SJCRH30 (cell line): Measurements from ENCODE around the gene OMP. TPM values are rescaled to one million over a fixed set of nuclear protein-coding genes. Genes with fewer than 3 reads are reported as not detected.

ENCODE experiments used
- DNase-seq, 2 experiments: peaks; one replicate each; pipeline ENCODE4 v3.0.0-alpha.2; 2015 to 2020
- H3K27ac ChIP-seq: fragments of 250-450 bp; sonication (Bioruptor Pico); 2 replicates; pipeline ENCODE4 v1.5.1; 2020; ENCODE audit warnings: mild to moderate bottlenecking, moderate library complexity
- H3K27me3 ChIP-seq: fragments of 250-450 bp; sonication (Bioruptor Pico); 2 replicates; pipeline ENCODE4 v1.5.1; 2020; ENCODE audit warnings: mild to moderate bottlenecking, moderate library complexity
- H3K36me3 ChIP-seq: fragments of 250-450 bp; sonication (Bioruptor Pico); 2 replicates; pipeline ENCODE4 v1.5.1; 2020; ENCODE audit warnings: mild to moderate bottlenecking, moderate library complexity
- H3K4me1 ChIP-seq: fragments of 250-450 bp; sonication (Bioruptor Pico); 2 replicates; pipeline ENCODE4 v1.5.1; 2020; ENCODE audit warnings: mild to moderate bottlenecking, moderate library complexity
- H3K4me3 ChIP-seq: fragments of 250-450 bp; sonication (Bioruptor Pico); 2 replicates; pipeline ENCODE4 v1.5.1; 2020; ENCODE audit warnings: mild to moderate bottlenecking, moderate library complexity
- H3K9me3 ChIP-seq: fragments of 250-450 bp; sonication (Bioruptor Pico); replicated peaks from 2 replicates; pipeline ENCODE4 v1.5.1; 2020; ENCODE audit warnings: mild to moderate bottlenecking, moderate library complexity
- total RNA-seq: library from RNA; depleted of rRNA; stranded (reverse); fragments of >200 nt; shearing (Covaris generic); gene quantifications from 2 replicates; pipeline ENCODE4 v1.2.3, GENCODE V29; 2014

Gene OMP
- total RNA-seq, 1 experiment from 2014 or later: 0.67 TPM

DNA sequence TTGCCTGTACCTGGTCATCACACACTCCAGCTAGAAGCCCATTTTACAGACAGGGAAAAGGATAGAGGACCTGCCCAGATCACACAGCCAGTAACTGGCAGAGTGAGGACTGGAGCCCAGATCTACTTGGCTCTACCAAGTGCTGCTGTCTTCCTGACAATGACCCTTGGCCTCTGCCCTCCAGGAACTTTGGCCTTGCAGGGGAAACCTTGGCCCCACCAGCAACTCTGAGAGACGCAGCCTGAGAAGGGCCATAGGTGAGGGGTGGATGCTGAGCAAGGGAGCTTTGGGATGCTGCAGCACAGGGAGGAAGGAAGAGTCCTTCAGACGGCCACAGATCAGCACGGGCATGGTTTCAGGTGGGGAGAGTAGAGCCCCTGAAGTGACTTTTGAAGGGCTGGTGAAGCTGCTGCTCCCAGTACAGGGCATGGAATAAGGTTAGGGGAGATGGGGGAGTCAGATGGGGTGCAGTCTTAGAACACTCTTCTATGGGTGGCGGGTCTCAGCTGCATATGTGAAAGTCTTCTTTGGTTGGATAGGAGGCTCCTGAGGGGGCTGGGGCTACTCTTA lies 37.9 kb upstream of the OMP start:
- Histone ChIP-seq H3K36me3 (no peaks in the 10 kb centered on the region), H3K4me1 (no peaks in the 10 kb centered on the region), H3K27ac (no peak overlapping the region), H3K9me3 (no peaks in the 10 kb centered on the region), H3K27me3 (no peaks in the 10 kb centered on the region), H3K4me3 (no peak overlapping the region)
- DNase-seq: no peak

DNA sequence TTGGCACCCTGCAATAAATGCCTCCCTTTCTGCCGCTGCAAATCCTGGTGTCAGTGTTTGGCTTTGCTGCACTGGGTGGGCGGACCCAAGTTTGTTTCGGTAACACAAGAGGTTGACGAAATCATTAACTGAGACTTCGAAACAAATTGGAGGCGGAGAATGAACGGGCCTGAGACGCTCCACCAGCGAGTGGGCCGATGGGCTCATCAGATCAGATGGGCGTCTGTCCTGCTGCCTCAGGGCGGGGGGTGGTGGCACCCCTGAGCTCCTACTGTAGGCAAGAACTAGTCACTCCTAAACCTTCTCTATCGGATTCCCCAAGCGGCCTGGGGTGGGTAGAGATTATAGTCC lies 36.8 kb upstream of the OMP start:
- no peaks in the 10 kb centered on the region for H3K36me3 ChIP-seq
- H3K9me3 ChIP-seq: no peaks in the 10 kb centered on the region
- H3K4me3 ChIP-seq: peak overlapping the region; percentile 67
- no peak overlapping the region; the same call in 1 of the 2 replicates for H3K27ac ChIP-seq
- DNase-seq: peak in 1 of 2 experiments; percentile 25
- no peaks in the 10 kb centered on the region for H3K4me1 ChIP-seq
- no peaks in the 10 kb centered on the region for H3K27me3 ChIP-seq

DNA sequence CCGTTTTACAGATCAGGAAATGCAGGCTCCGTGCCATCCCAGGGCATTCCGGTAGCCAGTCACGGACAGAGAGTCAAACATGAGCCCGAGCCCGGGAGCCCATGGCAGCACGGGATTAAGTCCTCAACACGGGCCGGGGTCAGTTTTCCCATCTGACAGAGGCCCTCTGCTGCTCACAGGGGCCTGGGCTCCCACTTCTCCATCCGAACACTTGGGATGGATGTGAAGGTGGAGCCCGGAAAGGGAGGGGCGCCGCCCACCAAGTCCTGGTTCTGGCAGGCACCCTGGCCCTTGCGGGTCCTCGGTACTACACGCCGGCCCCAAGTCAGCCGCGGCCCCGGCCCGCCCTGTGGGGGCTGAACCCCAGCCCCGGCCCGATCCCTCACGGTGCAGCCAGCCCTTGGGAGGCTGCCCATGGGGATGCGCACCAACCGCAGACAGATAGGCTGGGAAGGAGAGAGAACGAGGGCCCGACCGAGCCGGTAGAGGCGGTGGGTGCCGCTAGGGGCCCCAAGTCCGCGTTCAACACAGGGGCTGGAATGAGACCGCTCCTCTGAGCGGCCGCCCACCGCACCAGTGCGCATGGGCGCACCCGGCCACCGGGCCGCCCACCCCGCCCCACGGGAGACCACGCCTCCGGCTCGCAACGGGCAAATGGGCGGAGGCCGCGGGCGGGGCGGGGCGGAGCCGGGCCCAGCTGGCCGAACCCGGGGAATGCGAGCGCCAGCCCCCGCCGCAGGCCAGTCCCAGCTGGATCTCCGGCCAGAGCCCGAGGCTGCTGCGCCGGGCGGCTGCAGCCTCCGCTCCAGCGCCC lies 36.2 kb upstream of the OMP start, which contains the start of gene CAPN5:
CAPN5 (plus strand) TSS at position 743 of the 814 bp plus-strand sequence. CDS start 17,916 bp downstream, outside the sequence.
- Histone ChIP-seq H3K27ac (peak within 1 kb of the TSS; percentile 26; the same call in 1 of the 2 replicates), H3K4me3 (peak within 1 kb of the TSS; percentile 67), H3K4me1 (no peaks in the 10 kb centered on the region), H3K27me3 (no peaks in the 10 kb centered on the region), H3K9me3 (no peaks in the 10 kb centered on the region), H3K36me3 (no peaks in the 10 kb centered on the region)
- DNase-seq: peak; percentile 92 to 94

DNA sequence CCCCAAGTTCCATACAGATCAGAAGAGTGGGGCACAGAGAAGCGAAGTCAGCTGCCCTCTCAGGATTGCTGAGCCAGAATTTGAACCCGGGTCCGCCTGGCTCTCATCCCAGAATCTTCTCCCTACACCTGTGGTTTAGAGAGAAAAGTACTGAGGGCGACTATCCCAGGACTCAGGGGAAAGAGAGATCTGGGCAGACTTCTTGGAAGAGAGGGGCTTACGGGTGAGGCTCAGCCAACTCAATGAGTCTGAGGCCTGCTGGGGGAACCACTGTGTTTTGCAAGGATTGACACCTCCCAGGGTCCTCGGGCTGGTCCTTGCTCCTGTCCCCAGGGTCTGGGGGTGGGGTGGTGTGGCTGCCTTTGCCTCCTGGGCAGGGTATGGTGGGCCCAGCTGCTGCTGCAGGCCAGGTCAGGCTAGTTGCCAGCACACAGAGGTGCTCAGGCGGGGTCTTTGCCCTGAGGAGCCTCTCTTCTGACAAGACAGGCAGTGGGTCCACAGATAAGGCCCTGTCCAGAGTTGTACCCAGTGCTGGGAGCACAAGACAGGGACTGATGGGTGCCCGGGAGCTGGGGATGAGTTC lies 34.7 kb upstream of the OMP start:
- peaks cover 5% of the 10 kb centered on the region for H3K4me1 ChIP-seq

DNA sequence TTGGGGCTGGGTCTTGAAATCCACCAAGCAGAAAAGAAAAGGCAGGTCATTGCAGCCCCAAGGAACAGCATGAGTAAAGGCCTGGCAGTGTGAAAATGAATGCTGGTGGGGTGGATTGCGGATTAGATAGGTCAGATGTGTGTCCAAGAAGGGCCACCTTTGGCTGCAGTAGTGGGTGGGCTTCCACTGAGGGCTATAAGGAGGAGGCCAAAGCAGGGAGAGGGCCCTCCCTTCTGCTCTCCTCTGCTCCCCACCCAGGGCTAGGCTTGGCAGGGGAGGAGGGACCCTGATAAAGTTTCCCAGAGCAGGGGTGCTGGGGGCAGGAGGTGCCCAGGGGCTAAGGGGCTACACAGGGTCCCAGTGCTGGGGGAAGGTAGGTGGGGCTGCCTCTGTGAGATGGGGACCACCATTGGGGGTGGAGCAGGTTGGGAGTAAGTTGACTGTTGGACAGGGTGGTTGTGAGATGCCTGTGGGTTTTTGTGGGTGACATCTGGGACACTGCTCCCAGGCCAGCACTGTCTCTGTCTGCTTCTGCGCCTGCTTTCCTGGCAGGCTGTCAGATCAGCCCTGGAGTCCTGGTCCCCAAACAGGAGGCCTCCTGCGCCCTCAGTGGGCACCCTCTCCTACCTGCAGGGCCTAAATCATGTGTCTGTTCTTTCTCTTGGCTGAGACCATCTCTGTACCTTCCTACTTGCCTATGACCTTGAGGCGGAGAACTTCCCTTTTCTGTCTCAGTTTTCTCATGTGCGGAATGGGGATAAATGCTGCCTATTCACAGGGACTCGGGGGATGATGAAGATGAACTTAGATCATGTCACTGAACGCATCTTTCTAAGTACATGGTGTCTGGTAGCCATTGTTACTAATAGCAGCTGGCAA lies 33.9 kb upstream of the OMP start:
- Histone ChIP-seq H3K9me3 (no peaks in the 10 kb centered on the region), H3K4me1 (peaks cover 9% of the 10 kb centered on the region), H3K4me3 (no peak overlapping the region), H3K36me3 (no peaks in the 10 kb centered on the region), H3K27ac (no peak overlapping the region), H3K27me3 (no peaks in the 10 kb centered on the region)
- DNase-seq: no peak

More for the DNA sequence above, 34.7 kb upstream of the OMP start:
- H3K9me3 ChIP-seq: no peaks in the 10 kb centered on the region
- no peak for DNase-seq
- no peaks in the 10 kb centered on the region for H3K36me3 ChIP-seq
- peak overlapping the region; percentile 67 for H3K4me3 ChIP-seq
- H3K27me3 ChIP-seq: no peaks in the 10 kb centered on the region
- H3K27ac ChIP-seq: no peak overlapping the region

DNA sequence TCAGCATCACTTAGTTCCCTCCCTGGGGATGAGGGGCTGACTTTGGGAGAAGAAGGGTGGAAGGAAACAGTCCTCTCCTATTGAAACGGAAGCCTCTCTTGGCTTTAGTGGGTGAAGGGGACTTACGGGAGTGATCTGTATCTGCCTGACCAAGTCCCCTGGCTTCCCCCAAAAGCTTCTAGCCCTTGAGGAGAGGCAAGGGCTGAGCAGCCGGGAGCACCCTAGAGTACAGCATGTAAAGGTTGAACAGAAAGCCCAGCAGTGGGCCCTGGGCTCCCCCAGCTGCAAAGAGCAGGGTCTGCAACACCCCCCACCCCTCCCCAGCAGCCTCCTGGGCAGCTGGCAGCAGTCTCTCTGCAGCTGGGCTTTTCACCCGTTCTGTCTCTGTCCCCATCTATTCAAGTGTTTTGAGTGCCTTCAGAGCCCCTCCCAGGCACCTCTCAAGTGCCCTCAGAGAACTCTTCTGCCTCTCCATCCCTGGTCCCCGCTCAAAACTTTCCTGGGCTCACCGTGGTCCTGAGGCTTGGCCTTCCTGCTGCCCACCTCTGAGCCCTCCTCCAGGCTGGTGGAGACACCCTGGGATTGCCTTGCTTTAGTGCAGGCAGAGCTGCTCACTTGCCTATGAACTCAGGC lies 33.2 kb upstream of the OMP start:
- Histone ChIP-seq H3K9me3 (no peaks in the 10 kb centered on the region), H3K27ac (no peak overlapping the region), H3K4me1 (peaks cover 17% of the 10 kb centered on the region), H3K27me3 (no peaks in the 10 kb centered on the region), H3K36me3 (no peaks in the 10 kb centered on the region), H3K4me3 (no peak overlapping the region)
- DNase-seq: no peak

DNA sequence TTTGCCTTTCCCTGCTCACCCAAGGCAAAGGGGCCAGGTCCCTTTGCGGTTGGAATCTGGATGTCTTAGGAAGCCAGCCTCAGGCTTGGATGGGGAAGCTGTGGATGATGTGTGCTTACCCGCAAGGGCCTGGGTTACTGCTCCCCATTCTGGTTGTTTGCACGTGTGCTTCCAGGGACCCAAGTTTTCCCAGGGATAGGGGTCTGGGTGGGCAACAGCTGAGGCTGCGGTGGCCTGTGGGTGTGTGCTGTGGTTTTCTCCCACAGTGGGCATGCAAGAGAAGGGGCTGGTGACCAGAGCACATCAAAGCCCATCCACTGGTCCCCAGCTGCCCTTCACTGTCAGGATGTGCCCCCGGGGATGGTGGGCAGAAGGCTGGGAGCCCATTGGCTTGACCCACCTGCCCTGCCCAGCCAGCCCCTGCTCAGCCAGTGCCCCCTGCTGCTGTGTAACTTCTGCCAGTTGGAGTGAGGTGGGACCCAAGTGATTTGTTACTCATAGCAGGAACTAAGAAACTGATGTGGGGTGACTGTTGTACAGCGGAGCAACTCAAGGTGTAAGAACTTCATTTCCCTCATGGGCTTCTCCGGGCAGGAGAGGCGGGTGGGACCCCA lies 32.6 kb upstream of the OMP start:
- Histone ChIP-seq H3K36me3 (no peaks in the 10 kb centered on the region), H3K4me1 (peaks cover 17% of the 10 kb centered on the region), H3K9me3 (no peaks in the 10 kb centered on the region), H3K27ac (no peak overlapping the region), H3K27me3 (no peaks in the 10 kb centered on the region), H3K4me3 (no peak overlapping the region)
- no peak for DNase-seq

DNA sequence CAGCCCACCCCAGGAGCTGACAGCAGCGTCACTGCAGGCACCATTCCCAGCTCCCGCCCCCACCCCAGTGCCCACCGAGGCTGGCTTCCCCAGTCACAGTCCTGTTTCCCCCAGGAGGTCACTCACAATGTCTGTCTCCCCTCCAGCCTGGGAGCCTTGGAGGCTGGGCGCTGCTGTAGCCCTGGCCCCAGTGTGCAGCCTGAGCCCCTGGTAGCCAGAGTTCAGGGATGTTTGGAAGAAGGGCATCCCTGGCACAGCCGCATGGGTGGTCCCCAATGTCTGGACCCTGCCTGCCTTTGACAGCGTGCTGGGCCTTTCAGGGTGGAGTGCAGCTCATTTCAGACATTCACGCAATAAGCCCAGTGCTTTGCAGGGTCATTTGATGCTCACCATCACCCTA lies 31.6 kb upstream of the OMP start:
- Histone ChIP-seq H3K4me3 (no peak overlapping the region), H3K36me3 (no peaks in the 10 kb centered on the region), H3K27ac (no peak overlapping the region), H3K4me1 (peaks cover 17% of the 10 kb centered on the region), H3K9me3 (no peaks in the 10 kb centered on the region), H3K27me3 (no peaks in the 10 kb centered on the region)
- DNase-seq: no peak

DNA sequence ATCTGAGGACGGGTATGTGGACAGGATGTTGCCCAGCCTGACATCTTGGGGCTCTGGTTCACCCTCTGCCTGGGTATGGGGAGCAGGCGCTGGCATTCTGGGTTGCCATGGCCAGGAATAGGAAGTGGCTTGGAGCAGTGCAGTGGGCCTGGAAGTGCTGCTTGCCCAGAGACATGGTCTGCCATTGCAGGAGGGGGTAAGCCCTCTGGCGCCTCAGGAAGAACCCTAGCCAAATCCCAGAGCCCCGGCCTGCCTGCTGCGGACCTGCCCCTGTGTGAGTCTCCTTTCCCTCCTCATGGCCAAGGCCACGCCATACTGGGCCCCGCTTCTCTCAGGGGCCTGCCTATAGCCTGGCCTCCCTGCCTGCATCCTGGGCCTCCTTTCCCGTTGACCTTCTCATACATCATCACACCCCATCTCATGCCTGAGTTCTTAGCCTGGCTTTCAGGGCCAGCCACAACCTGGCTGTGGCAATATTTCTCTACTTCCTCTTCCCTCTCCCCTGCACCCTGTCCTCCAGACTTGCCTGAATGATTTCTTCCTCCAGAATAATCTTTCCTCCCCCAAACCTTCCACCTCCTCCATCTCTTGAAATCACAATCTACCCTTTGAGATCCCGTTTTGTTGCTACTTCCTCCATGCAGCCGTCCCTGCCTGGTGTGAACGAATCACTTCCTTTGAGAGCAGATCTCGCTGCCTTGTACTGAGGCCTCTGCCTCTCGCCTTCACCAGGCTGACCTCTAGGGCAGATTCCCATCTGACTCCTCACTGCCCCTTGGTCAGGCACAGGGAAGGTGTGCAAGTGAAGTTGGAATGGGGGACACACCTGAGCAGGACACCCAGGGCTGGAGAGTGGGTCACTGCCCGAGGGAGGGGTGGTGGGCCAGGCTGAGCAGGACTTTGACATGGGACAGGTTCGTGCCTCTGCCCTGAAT lies 30.7 kb upstream of the OMP start:
- Histone ChIP-seq H3K4me3 (no peak overlapping the region), H3K4me1 (peaks cover 17% of the 10 kb centered on the region), H3K27ac (no peak overlapping the region; the same call in 1 of the 2 replicates), H3K36me3 (no peaks in the 10 kb centered on the region), H3K9me3 (no peaks in the 10 kb centered on the region), H3K27me3 (no peaks in the 10 kb centered on the region)
- no peak for DNase-seq

DNA sequence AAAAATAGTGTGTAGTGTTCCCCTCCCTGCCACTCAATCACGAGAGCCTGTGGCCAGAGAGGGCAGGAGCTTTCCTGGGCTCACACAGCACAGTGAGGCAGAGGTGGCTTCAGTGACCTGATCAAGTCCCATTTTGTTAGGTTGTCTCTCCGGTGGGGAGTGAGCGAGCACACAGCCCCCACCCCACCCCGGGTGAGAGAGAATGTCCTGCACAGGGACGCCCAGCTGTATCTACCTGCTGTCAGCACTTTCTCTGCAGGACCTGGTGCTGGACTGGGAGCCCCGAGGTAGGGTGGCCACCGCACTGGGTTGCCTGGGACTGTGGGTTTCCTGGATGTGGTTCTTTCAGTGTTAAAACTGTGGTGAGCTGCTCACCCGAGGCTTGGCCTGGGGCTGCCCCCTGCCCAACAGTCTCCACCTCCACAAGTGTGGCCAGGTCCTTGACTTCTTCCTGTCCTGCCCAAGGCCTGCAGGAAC lies 29.8 kb upstream of the OMP start:
- H3K36me3 ChIP-seq: no peaks in the 10 kb centered on the region
- no peak for DNase-seq
- H3K27me3 ChIP-seq: no peaks in the 10 kb centered on the region
- H3K27ac ChIP-seq: peak overlapping the region; percentile 92
- no peak overlapping the region; the same call in 1 of the 2 replicates for H3K4me3 ChIP-seq
- H3K9me3 ChIP-seq: no peaks in the 10 kb centered on the region; the same call in 1 of the 2 replicates
- peaks cover 17% of the 10 kb centered on the region for H3K4me1 ChIP-seq

DNA sequence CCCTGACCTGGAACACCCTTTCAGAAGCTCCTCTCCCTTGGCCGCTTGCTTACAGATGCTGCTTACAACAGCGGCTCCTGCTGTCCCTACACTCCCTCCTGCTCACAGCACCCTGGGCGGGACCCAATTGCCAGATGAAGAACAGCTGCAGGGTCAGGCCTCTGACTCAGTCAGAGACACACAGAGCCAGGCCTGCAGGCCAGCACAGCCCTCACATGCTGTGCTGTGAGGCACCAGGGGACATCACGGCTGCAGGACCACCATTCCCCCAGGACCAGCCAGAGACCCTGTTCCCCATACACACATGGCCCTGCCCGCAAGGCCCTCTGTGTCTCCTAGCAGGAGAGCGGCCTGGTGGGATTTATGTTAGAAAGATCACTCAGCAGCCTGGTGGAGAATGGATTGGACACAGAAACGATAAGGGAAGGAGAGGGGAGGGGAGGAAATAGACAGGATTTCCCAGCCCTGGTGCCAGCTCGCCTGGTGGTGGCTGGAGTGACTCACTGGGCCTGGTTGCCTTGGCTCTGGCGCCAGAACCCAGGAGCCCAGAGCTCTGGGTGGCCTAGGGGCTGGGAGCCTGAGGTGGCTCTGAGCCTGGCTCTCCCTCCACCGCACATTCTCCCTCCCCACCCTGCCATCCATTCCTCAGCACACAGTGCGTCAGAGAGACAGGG lies 29.2 kb upstream of the OMP start:
- peak; percentile 95 to 96 for DNase-seq
- Histone ChIP-seq H3K27me3 (no peaks in the 10 kb centered on the region), H3K27ac (peak overlapping the region; percentile 92), H3K4me3 (peak overlapping the region; percentile 28), H3K4me1 (peaks cover 17% of the 10 kb centered on the region), H3K9me3 (no peaks in the 10 kb centered on the region; the same call in 1 of the 2 replicates), H3K36me3 (no peaks in the 10 kb centered on the region)

DNA sequence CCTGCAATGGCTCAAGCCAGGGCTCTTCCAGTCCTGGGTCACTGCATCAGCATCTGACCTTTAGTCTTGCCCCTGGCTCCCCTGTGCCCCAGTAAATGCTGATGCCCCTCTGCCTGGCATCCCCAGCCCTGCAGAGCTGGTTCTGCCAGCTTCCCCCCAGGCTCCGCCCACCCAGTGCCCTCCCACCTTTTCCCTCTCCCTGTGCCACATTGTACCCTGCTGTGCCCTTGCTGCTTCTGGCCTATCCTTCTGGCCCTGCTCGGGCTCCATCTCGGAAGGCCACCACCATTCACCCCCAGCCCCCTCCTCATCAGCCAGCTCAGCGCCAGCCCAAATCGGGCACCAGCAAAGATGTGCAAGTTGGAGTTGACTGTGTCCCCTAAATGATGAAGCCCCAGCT lies 28.4 kb upstream of the OMP start:
- DNase-seq: no peak
- Histone ChIP-seq H3K4me3 (no peak overlapping the region), H3K36me3 (no peaks in the 10 kb centered on the region), H3K4me1 (peaks cover 17% of the 10 kb centered on the region), H3K9me3 (no peaks in the 10 kb centered on the region; the same call in 1 of the 2 replicates), H3K27ac (peak overlapping the region; percentile 92), H3K27me3 (no peaks in the 10 kb centered on the region)
